GDM1 (cell line): ENCODE data around the gene COX14.
"Not testable (repeated sequence)": the region's sequence is repeated elsewhere in the genome, so short reads cannot be mapped to it uniquely, and the experiment has no call there.

Experiments used
- DNase-seq: peaks from one replicate; lab custom pipeline; 2025; lab: John Stamatoyannopoulos, UW

COX14 gene

GRCh38 chr12:50111693-50112455 is at the start of gene COX14:
TSS of gene COX14 (plus strand) at chr12:50112236. CDS start at chr12:50120044, 7,808 bp downstream.
- peak; percentile 99 for DNase-seq

DNA sequence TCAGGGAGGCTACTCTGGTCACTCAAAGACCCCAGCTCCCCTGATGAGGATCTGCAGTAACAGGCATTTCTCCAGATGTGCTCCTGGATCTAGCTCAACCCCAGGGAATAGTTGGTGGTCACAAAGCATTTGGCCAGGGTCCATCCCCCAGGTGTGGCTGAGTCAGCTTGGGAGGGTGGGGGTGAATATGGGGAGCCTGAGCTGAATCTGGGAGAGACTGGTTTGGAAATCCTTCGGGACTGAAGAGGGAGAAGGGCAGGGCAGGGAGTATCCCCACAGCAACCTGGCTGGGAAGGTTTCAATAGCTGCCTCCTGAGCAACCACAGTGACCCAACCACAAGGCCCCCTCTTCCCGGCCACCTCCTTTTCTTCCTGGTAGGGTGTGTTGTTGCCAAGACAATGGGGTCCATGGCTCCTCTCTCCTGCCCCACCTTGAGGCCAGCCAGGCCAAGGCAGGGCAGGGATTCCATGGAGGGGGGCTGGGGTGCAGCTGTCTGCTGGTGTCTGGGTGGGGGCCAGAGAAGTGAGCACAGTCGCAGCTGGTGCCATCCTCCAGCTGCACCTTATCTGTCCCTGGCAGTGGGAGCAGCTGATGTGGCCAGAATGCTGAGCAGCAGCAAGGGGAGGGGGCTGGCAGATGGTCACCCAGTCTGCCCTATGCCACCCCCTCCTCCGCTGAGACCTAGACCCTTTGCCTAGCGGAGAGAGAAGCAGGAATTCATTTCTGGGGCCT is 49.1 kb upstream of the COX14 start:
- no peak for DNase-seq

GRCh38 chr12:50065726-50066310 is 46.2 kb upstream of the COX14 start:
- no peak for DNase-seq

DNA sequence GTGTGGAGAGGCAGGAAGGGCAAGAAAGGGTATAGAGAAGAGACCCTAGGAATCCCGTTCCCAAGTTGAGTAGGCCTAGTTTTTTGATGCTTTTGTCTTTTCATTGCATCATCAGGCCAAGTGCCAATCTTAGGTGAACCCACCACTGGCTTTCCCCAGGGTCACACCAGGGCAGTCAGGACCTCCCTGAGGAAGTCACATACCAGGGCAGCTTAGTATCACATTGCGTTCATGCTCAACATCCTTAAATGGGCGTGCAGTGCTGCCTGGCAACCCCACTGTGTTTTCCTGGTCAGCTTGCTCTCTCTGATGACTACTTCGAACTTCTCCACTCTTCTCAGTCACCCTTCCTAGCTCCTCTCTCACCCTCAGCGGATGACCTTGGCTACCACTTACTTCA is 45.6 kb upstream of the COX14 start:
- DNase-seq, result no peak

- DNase-seq, result no peak
Observed at GRCh38 chr12:50069069-50069468, 43.0 kb upstream of the COX14 start.

DNA sequence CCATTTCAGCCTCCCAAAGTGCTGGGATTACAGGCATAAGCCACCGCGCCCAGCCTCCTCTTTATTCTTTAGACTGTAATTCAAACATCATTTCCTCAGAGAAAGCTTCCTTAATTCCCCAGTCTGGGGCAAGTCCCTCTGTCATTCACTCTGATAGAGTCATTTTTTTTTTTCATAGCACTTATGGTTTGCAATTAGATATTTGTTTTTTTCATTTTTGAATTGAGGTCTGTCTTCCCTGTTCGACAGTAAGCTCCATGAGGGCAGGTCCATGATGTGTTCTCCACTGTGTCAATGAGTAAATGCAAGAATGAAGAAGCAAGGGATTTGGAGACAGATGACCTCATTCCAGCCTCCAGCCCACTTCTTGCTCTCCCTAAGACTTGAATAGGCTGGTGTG is 42.5 kb upstream of the COX14 start:
- DNase-seq, result no peak

- DNase-seq, result peak; percentile 63
Observed at GRCh38 chr12:50070314-50071060, 41.5 kb upstream of the COX14 start.

DNA sequence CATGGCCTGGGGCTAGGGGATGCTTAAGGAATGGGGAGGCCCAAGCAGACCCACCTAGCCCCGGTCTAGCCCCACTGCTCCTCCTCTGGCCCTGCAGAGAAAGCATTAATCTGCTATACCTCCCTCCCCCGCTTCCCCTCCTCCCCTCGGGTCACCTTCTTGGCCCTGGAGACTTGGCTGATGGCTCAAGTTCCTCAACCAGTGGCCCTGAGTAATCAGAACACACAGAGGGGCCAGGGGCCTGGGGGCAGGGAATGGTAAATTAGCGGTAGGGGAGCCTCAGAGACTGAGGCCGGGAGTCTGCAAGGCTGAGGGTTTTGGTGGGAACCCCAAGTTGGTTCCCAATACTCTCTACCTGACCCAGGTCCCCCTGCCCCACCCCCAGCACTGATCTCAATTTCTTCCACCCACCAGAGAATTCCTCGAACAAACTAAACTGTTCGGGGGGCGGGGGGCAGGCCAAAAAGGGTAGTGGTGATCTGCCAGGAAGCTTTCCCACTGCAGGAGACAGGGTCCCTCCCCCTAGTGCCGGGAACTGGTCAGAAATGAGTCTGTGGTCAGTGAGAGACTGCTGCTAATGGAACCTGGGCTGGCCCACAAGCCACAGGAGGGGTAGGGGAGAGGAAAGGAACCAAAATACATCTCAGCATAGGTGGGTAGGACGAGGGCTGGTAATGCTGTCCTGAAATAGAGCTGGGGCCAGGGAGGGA is 39.7 kb upstream of the COX14 start:
- DNase-seq, result no peak

DNA sequence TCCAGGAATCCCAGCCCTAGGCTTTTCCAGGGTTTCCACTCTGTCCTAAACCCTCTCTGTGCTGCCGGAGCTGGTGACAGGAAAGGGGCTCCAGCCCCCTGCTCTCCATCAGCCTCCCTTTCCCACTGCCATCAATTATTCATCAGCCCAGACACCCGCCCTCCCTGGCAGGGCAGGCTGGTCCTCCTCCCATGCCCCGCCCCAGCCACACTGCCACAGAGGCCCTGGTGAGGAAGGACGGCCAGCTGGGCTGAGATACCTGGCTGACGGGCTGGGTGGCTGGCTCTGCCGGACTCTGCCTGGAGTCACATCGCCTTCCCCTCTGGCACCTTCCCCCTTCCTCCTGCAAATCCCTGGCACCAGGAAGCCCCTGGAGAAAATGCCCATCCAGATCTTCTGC is 38.8 kb upstream of the COX14 start:
- no peak for DNase-seq

- no peak for DNase-seq
Observed at GRCh38 chr12:50073712-50074111, 38.3 kb upstream of the COX14 start.

DNA sequence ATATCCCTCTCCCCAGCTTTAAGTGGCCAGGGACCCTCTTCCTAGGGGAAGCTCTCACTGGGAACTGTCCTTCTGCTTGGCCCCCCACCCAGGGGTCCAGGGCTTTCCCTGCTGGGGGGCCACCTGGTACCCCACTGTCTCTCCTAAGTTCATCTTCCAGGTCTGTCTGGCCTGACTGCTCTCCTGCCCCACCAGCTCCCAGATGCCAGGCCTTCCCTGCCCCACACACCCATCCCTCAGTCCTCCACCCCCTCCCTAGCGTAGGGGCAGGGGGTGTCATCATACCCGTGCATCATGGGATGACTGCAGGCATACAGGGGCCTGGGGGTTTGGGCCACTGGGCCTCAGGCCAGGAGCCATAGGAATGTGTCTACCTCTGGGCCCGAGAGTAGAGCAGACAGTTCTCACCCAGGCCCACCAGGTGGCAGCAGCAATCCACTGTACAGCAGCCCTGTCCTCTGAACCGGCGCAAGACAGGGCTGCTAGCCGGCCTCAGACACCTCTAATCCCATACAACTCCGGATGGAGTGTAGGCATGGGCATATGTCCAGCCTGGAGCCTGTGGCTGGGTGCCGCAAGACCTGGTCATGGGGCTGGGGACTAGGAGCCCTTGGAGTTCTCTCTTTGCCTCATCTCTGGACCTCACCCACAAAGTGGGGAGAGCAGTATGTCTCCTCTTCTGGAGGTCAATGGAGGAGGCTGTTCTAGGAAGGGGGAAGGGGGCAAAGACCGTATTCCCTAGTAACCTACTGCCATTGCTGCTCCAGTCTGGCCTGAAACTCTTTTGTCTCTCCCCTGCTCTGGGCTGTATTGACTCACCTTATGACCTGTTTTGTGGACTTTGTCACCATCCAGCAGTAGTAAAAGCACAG is 36.9 kb upstream of the COX14 start:
- peak; percentile 45 for DNase-seq

- no peak for DNase-seq
Observed at GRCh38 chr12:50075808-50076170, 36.2 kb upstream of the COX14 start.

DNA sequence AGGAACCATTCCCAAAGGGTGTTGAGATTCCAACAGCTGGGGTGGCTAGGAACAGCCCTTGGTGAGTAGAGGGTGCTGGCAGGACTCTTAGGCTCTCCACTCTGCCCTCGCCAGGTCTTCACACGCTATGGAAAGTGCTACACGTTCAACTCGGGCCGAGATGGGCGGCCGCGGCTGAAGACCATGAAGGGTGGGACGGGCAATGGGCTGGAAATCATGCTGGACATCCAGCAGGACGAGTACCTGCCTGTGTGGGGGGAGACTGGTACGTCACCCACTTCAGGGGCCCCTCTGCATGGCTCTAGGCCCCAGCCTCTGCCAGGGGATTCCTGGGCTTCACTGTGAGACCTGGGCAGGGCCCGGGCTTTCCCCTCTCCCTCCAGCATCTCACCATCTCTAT is 34.9 kb upstream of the COX14 start:
- DNase-seq, result no peak

DNA sequence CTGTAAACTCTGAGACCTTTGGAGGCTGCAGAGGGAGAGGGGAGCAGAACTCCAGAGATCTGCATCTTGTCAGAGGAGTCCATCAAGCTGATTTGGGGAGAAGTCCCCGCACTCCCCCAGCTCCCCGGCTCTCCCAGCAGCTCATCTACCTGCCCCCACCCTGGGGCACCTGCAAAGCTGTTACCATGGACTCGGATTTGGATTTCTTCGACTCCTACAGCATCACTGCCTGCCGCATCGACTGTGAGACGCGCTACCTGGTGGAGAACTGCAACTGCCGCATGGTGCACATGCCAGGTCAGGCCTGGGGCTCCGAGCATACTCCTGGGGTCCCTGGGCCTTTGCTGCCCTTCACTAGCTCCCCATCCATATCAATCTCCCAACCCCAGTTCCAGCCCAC is 33.8 kb upstream of the COX14 start:
- DNase-seq, result no peak

DNA sequence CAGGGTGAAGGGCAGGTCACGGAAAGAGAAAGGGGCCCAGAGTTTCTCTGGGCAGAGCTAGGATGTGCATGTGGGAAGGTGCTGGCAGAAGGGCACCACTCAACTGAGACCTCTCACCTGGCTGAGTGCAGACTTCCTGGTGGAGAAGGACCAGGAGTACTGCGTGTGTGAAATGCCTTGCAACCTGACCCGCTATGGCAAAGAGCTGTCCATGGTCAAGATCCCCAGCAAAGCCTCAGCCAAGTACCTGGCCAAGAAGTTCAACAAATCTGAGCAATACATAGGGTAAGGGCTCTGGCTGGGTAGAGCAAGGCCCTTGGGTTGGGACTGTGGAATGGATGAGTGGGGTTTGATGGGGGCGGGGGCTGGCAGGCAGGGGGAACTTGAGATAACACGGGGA is 32.3 kb upstream of the COX14 start:
- no peak for DNase-seq

- no peak for DNase-seq
Observed at GRCh38 chr12:50081096-50081808, 30.8 kb upstream of the COX14 start.

DNA sequence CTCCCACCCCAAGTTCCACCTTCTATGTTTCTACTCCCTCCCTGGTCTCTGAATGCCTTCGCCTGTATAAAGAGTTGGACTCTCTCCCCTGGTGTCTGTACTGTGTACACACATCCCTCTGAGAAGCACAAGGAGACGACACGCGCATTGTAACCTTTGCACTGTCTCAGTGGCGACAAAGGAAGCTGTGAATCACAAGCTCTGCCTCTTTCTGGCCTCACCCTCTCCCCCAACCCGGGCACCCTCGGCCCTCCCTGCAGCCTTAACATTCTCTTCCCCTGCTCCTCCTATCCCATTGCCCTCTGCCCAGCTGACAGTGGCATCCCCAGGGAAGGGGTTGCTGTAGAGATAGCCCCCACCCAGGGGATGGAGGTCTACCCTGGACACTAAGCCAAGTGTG is 29.4 kb upstream of the COX14 start:
- DNase-seq, result no peak

DNA sequence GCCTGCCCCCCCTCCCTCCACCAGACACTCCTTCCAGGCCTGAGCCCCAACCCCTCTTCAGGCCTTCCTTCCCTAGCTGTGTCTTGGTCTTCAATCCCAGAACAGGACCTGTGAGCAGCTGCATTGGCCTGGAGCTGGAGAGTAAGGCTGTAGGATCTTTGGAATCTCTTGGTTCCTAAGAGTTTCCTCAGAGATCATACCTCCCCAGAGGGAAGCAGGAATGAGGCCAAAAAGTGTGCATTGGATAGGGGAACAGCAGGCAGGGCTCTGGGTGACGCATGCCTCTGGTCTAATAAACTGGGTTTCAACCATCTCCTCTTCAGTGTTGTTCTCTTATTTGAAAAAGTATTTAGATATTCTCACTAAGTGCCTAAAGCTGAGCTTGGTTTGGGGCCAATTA is 28.7 kb upstream of the COX14 start:
- DNase-seq, result no peak

DNA sequence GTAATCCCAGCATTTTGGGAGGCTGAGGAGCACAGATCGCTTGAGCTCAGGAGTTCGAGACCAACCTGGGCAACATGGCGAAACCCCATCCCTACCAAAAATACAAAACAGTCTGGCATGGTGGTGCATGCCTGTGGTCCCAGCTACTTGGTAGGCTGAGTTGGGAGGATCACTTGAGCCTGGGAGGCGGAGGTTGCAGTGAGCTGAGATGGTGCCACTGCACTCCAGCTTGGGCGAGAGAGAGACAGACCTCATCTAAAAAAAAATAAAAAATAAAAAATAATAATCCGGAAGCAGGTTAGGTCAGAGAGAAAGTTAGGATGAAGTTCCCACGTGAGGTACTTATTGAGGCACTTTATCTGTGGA is 27.6 kb upstream of the COX14 start:
- not testable (repeated sequence) for DNase-seq
